H9 (cell line): ENCODE results near the gene ARHGAP10. TPM values are rescaled to one million over a fixed set of nuclear protein-coding genes. Genes with fewer than 3 reads are reported as not detected.

ENCODE experiments used
- DNase-seq: peaks from one replicate; pipeline ENCODE4 v3.0.0-alpha.2; 2017
- H2AFZ ChIP-seq: one replicate; pipeline ENCODE4 v1.6.1; 2013; ENCODE audit warnings: mild to moderate bottlenecking, low read length, control low read depth, moderate library complexity
- H2AK5ac ChIP-seq: 2 replicates; pipeline ENCODE4 v1.6.1; 2013; ENCODE audit warnings: low read length, control low read depth, mixed read lengths; ENCODE audit not compliant: insufficient read length
- H2BK120ac ChIP-seq: one replicate; pipeline ENCODE4 v1.6.1; 2013; ENCODE audit warnings: low read depth, mild to moderate bottlenecking, low read length, control low read depth, inconsistent platforms; ENCODE audit not compliant: poor library complexity, severe bottlenecking
- H2BK12ac ChIP-seq: 2 replicates; pipeline ENCODE4 v1.6.1; 2013; ENCODE audit warnings: low read length, control low read depth, mixed read lengths, low read depth; ENCODE audit not compliant: insufficient read length
- H2BK15ac ChIP-seq: 2 replicates; pipeline ENCODE4 v1.6.1; 2013; ENCODE audit warnings: low read depth, low read length, control low read depth
- H2BK20ac ChIP-seq: one replicate; pipeline ENCODE4 v1.6.1; 2013; ENCODE audit warnings: low read depth, mild to moderate bottlenecking, low read length, control low read depth, inconsistent platforms; ENCODE audit not compliant: poor library complexity, severe bottlenecking
- H2BK5ac ChIP-seq: 2 replicates; pipeline ENCODE4 v1.6.1; 2013; ENCODE audit warnings: low read length, control low read depth, mixed read lengths; ENCODE audit not compliant: insufficient read length
- H3K14ac ChIP-seq: 2 replicates; pipeline ENCODE4 v1.6.1; 2013; ENCODE audit warnings: low read length, control low read depth; ENCODE audit not compliant: insufficient read depth
- H3K18ac ChIP-seq: 2 replicates; pipeline ENCODE4 v1.6.1; 2013; ENCODE audit warnings: low read depth, mild to moderate bottlenecking, mixed read lengths, low read length, control low read depth; ENCODE audit not compliant: insufficient read length
- H3K23ac ChIP-seq: 2 replicates; pipeline ENCODE4 v1.6.1; 2013; ENCODE audit warnings: low read length, control low read depth, mixed read lengths, low read depth; ENCODE audit not compliant: insufficient read length
- H3K23me2 ChIP-seq: 2 replicates; pipeline ENCODE4 v1.6.1; 2013; ENCODE audit warnings: low read depth, mild to moderate bottlenecking, mixed read lengths, low read length, control low read depth; ENCODE audit not compliant: insufficient read length, poor library complexity, severe bottlenecking
- H3K27ac ChIP-seq: 2 replicates; pipeline ENCODE4 v1.5.1; 2013; ENCODE audit warnings: low read length, control low read depth, mixed read lengths, low read depth; ENCODE audit not compliant: insufficient read length
- H3K27me3 ChIP-seq: 2 replicates; pipeline ENCODE4 v1.6.1; 2013; ENCODE audit warnings: low read length, control low read depth, inconsistent platforms; ENCODE audit not compliant: insufficient read depth
- H3K4ac ChIP-seq: 2 replicates; pipeline ENCODE4 v1.6.1; 2013; ENCODE audit warnings: low read depth, mild to moderate bottlenecking, control low read depth, inconsistent platforms, low read length, moderate library complexity
- H3K4me1 ChIP-seq: 2 replicates; pipeline ENCODE4 v1.6.1; 2013; ENCODE audit warnings: low read length, control low read depth, inconsistent platforms; ENCODE audit not compliant: insufficient read depth
- H3K4me2 ChIP-seq: 2 replicates; pipeline ENCODE4 v1.6.1; 2013; ENCODE audit warnings: low read length, control low read depth, mixed read lengths; ENCODE audit not compliant: insufficient read length, insufficient read depth
- H3K56ac ChIP-seq: 2 replicates; pipeline ENCODE4 v1.6.1; 2013; ENCODE audit warnings: low read depth, mild to moderate bottlenecking, mixed read lengths, low read length, control low read depth; ENCODE audit not compliant: insufficient read length
- H3K79me1 ChIP-seq: 2 replicates; pipeline ENCODE4 v1.6.1; 2013; ENCODE audit warnings: low read depth, mild to moderate bottlenecking, moderate library complexity, low read length, control low read depth, inconsistent platforms; ENCODE audit not compliant: insufficient read depth, poor library complexity, severe bottlenecking
- H3K79me2 ChIP-seq: 2 replicates; pipeline ENCODE4 v1.6.1; 2013; ENCODE audit warnings: low read length, control low read depth, inconsistent platforms; ENCODE audit not compliant: insufficient read depth
- H3K9ac ChIP-seq: 2 replicates; pipeline ENCODE4 v1.6.1; 2013; ENCODE audit warnings: low read length, control low read depth, mixed read lengths; ENCODE audit not compliant: insufficient read length; ENCODE audit errors: extremely low read depth
- H3K9me3 ChIP-seq: one replicate; pipeline ENCODE4 v1.6.1; 2013; ENCODE audit warnings: low read depth, low read length, inconsistent platforms; ENCODE audit not compliant: control insufficient read depth
- H3T11ph ChIP-seq: one replicate; pipeline ENCODE4 v1.6.1; 2013; ENCODE audit warnings: mild to moderate bottlenecking, low read length, control low read depth, inconsistent platforms
- H4K20me1 ChIP-seq: one replicate; pipeline ENCODE4 v1.6.1; 2013; ENCODE audit not compliant: control insufficient read depth, insufficient read length, insufficient read depth
- H4K5ac ChIP-seq: 2 replicates; pipeline ENCODE4 v1.6.1; 2013; ENCODE audit warnings: low read depth, mild to moderate bottlenecking, mixed read lengths, low read length, control low read depth; ENCODE audit not compliant: insufficient read length
- H4K8ac ChIP-seq: replicated peaks from 2 replicates; pipeline ENCODE4 v1.6.1; 2013; ENCODE audit warnings: low read length, control low read depth, mixed read lengths, low read depth; ENCODE audit not compliant: insufficient read length
- H4K91ac ChIP-seq: 2 replicates; pipeline ENCODE4 v1.6.1; 2013; ENCODE audit warnings: low read depth, mild to moderate bottlenecking, moderate library complexity, mixed read lengths, low read length, control low read depth; ENCODE audit not compliant: insufficient read length
- H3K27ac Mint-ChIP-seq, 3 experiments: 2 replicates in 2 of 3; 3 replicates in 1 of 3; pipeline ENCODE4 v1.8.0; 2020 to 2021; ENCODE audit warnings: mixed read lengths in 3 of 3, mild to moderate bottlenecking in 1 of 3, moderate library complexity in 1 of 3
- H3K27me3 Mint-ChIP-seq: 2 replicates; pipeline ENCODE4 v1.8.0; 2021; ENCODE audit warnings: low read depth, mild to moderate bottlenecking, moderate library complexity, mixed read lengths
- H3K36me3 Mint-ChIP-seq, 3 experiments: 2 replicates in 2 of 3; 3 replicates in 1 of 3; pipeline ENCODE4 v1.8.0; 2020 to 2021; ENCODE audit warnings: low read depth in 3 of 3, mixed read lengths in 3 of 3; ENCODE audit not compliant: insufficient read depth in 1 of 3
- H3K4me1 Mint-ChIP-seq, 2 experiments: 2 replicates each; pipeline ENCODE4 v1.8.0; 2020; ENCODE audit warnings: mixed read lengths in 2 of 2
- H3K4me3 Mint-ChIP-seq, 2 experiments: 2 replicates in 1 of 2; 3 replicates in 1 of 2; pipeline ENCODE4 v1.8.0; 2020 to 2021; ENCODE audit warnings: mild to moderate bottlenecking in 2 of 2, mixed read lengths in 2 of 2, moderate library complexity in 1 of 2
- H3K9me3 Mint-ChIP-seq, 2 experiments: 2 replicates in 1 of 2; 3 replicates in 1 of 2; pipeline ENCODE4 v1.8.0; 2020; ENCODE audit warnings: mild to moderate bottlenecking in 2 of 2, mixed read lengths in 2 of 2, moderate library complexity in 1 of 2
- WGBS: extraction: QIAGEN DNeasy Blood & Tissue Kit; methylation state at CpG from one replicate; pipeline ENCODE4 v1.1.7; 2013; ENCODE audit warnings: missing lambda C conversion rate, low lambda C conversion rate, mixed read lengths; ENCODE audit not compliant: insufficient read length; ENCODE audit errors: extremely low coverage; 5-methylcytosine and 5-hydroxymethylcytosine counted together
- total RNA-seq: library from RNA; stranded (reverse); gene quantifications from 2 replicates; pipeline ENCODE4 v1.2.1, GENCODE V29; 2021
- TF ChIP-seq, protein P1 (sequence below): fragments of 200-600 bp; sonication (generic); conservative IDR thresholded peaks from 3 replicates; pipeline ENCODE4 v1.8.0; 2021; ENCODE audit warnings: antibody characterized with exemption, mild to moderate bottlenecking

Gene ARHGAP10
- total RNA-seq, 1 experiment from 2014 or later: 7.8 TPM

- no peak for DNase-seq
- Histone ChIP-seq H3K79me1 (no peaks in the 10 kb centered on the region), H2BK20ac (no peak overlapping the region), H3K27ac (no peak overlapping the region), H3K18ac (no peak overlapping the region), H3K9me3 (no peaks in the 10 kb centered on the region), H4K5ac (no peak overlapping the region), H3K4me1 (no peaks in the 10 kb centered on the region), H3K14ac (no peak overlapping the region), H3K23ac (no peak overlapping the region), H3K23me2 (no peaks in the 10 kb centered on the region), H4K20me1 (no peaks in the 10 kb centered on the region), H2BK5ac (no peak overlapping the region), H3K9ac (no peak overlapping the region), H2BK15ac (no peak overlapping the region), H4K8ac (no peak overlapping the region), H3T11ph (no peak overlapping the region), H3K79me2 (no peaks in the 10 kb centered on the region), H2BK12ac (no peak overlapping the region), H3K27me3 (no peaks in the 10 kb centered on the region), H2BK120ac (no peak overlapping the region), H3K4ac (no peak overlapping the region), H3K4me2 (no peak overlapping the region), H3K56ac (no peak overlapping the region), H2AK5ac (no peak overlapping the region), H4K91ac (no peak overlapping the region), H2AFZ (no peak overlapping the region)
- Mint-ChIP-seq H3K27ac (no peak overlapping the region), H3K36me3 (no peaks in the 10 kb centered on the region), H3K9me3 (no peaks in the 10 kb centered on the region), H3K27me3 (no peaks in the 10 kb centered on the region), H3K4me1 (peaks cover 13% of the 10 kb centered on the region in 2 experiments), H3K4me3 (no peak overlapping the region)
- no CpG with 5 or more reads among the region's 4 CpGs for WGBS
- TF ChIP-seq, protein P1, sequence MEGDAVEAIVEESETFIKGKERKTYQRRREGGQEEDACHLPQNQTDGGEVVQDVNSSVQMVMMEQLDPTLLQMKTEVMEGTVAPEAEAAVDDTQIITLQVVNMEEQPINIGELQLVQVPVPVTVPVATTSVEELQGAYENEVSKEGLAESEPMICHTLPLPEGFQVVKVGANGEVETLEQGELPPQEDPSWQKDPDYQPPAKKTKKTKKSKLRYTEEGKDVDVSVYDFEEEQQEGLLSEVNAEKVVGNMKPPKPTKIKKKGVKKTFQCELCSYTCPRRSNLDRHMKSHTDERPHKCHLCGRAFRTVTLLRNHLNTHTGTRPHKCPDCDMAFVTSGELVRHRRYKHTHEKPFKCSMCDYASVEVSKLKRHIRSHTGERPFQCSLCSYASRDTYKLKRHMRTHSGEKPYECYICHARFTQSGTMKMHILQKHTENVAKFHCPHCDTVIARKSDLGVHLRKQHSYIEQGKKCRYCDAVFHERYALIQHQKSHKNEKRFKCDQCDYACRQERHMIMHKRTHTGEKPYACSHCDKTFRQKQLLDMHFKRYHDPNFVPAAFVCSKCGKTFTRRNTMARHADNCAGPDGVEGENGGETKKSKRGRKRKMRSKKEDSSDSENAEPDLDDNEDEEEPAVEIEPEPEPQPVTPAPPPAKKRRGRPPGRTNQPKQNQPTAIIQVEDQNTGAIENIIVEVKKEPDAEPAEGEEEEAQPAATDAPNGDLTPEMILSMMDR: no peak
These were observed 316.7 kb downstream of the ARHGAP10 start for GRCh38 chr4:148048598-148048997.
